HEK293 (cell line): ENCODE measurements around the gene DSCAM.

Source experiments
- AEBP2 ChIP-seq: fragments of 450-650 bp; formaldehyde crosslinking; IDR thresholded peaks from 2 replicates; pipeline ENCODE4 v1.5.1; 2016; ENCODE audit warnings: missing biosample characterization, missing genetic modification characterization, borderline replicate concordance
- GLI4 ChIP-seq: fragments of 450-650 bp; formaldehyde crosslinking; IDR thresholded peaks from 2 replicates; pipeline ENCODE4 v1.5.1; 2016; ENCODE audit warnings: missing biosample characterization, missing genetic modification characterization
- KLF9 ChIP-seq: fragments of 450-650 bp; formaldehyde crosslinking; IDR thresholded peaks from 2 replicates; pipeline ENCODE4 v1.5.1; 2016; ENCODE audit warnings: missing biosample characterization, missing genetic modification characterization, low read depth
- ZBTB1 ChIP-seq: fragments of 450-650 bp; formaldehyde crosslinking; IDR thresholded peaks from 2 replicates; pipeline ENCODE4 v1.5.1; 2016; ENCODE audit warnings: missing biosample characterization, missing genetic modification characterization
- ZNF239 ChIP-seq: fragments of 450-650 bp; formaldehyde crosslinking; IDR thresholded peaks from 2 replicates; pipeline ENCODE4 v1.5.1; 2016; ENCODE audit warnings: missing biosample characterization, missing genetic modification characterization
- ZNF274 ChIP-seq, 2 experiments: fragments of 200-500 bp in 1 of 2; fragments of 450-650 bp in 1 of 2; sonication (Bioruptor generic) in 1 of 2; formaldehyde crosslinking in 1 of 2; IDR thresholded peaks; 2 replicates each; pipeline versions ENCODE4 v1.5.1 to v1.6.1; 2014 to 2016; ENCODE audit warnings: borderline replicate concordance in 1 of 2, inconsistent platforms in 1 of 2, low read length in 1 of 2, missing biosample characterization in 1 of 2, missing genetic modification characterization in 1 of 2
- TF ChIP-seq, protein P1 (sequence below): fragments of 450-650 bp; formaldehyde crosslinking; IDR thresholded peaks from 2 replicates; pipeline ENCODE4 v1.5.1; 2016; ENCODE audit warnings: missing biosample characterization, missing genetic modification characterization

- TF ChIP-seq GLI4 (tag by site-specific recombination): no peak
- TF ChIP-seq ZNF274 (IDR thresholded peaks at IDR 0.05; ENCODE audit: low read length): no peak
- no peak for TF ChIP-seq ZNF274 (tag by site-specific recombination; IDR thresholded peaks at IDR 0.05; ENCODE audit: borderline replicate concordance)
- TF ChIP-seq, protein P1, sequence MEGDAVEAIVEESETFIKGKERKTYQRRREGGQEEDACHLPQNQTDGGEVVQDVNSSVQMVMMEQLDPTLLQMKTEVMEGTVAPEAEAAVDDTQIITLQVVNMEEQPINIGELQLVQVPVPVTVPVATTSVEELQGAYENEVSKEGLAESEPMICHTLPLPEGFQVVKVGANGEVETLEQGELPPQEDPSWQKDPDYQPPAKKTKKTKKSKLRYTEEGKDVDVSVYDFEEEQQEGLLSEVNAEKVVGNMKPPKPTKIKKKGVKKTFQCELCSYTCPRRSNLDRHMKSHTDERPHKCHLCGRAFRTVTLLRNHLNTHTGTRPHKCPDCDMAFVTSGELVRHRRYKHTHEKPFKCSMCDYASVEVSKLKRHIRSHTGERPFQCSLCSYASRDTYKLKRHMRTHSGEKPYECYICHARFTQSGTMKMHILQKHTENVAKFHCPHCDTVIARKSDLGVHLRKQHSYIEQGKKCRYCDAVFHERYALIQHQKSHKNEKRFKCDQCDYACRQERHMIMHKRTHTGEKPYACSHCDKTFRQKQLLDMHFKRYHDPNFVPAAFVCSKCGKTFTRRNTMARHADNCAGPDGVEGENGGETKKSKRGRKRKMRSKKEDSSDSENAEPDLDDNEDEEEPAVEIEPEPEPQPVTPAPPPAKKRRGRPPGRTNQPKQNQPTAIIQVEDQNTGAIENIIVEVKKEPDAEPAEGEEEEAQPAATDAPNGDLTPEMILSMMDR (tag by site-specific recombination): no peak
- no peak for TF ChIP-seq AEBP2 (tag by site-specific recombination)
- TF ChIP-seq KLF9 (tag by site-specific recombination): no peak
- no peak for TF ChIP-seq ZBTB1 (tag by site-specific recombination)
- no peak for TF ChIP-seq ZNF239 (tag by site-specific recombination)
Observed at GRCh38 chr21:40689840-40690360, 157.1 kb downstream of the DSCAM start.
